CD14-positive monocyte (primary cell): ENCODE data around the gene CENATAC. TPM values are rescaled to one million over a fixed set of nuclear protein-coding genes. Genes with fewer than 3 reads are reported as not detected.
A peak's percentile ranks its signal among the peaks of the same experiment; 100 is the strongest.
"Not testable (repeated sequence)": the region's sequence is repeated elsewhere in the genome, so short reads cannot be mapped to it uniquely, and the experiment has no call there.

Experiments
- DNase-seq, 3 donors: peaks; one replicate each; pipeline ENCODE4 v3.0.0-alpha.2; 2011 to 2022
- H2AFZ ChIP-seq: 2 replicates; pipeline ENCODE4 v1.6.0; 2012; ENCODE audit warnings: mild to moderate bottlenecking, low read depth, low read length, inconsistent platforms; ENCODE audit not compliant: insufficient read depth, poor library complexity, severe bottlenecking
- H3K27ac ChIP-seq, 2 donors: 1 replicate in 1 of 2; 2 replicates in 1 of 2; pipeline ENCODE4 v1.5.1; 2012 to 2013; ENCODE audit warnings: low read length in 2 of 2, control low read depth in 1 of 2, inconsistent platforms in 1 of 2, low read depth in 1 of 2, mild to moderate bottlenecking in 1 of 2
- H3K27me3 ChIP-seq, 2 donors: one replicate each; pipeline versions ENCODE4 v1.6.0 to v1.6.1; 2011 to 2013; ENCODE audit warnings: low read length in 2 of 2; ENCODE audit not compliant: control insufficient read depth in 2 of 2, insufficient read depth in 2 of 2
- H3K36me3 ChIP-seq, 2 donors: replicated peaks in 1 of 2; 1 replicate in 1 of 2; 2 replicates in 1 of 2; pipeline versions ENCODE4 v1.5.1 to v1.6.1; 2012 to 2013; ENCODE audit warnings: low read length in 2 of 2, control low read depth in 1 of 2, inconsistent platforms in 1 of 2, mild to moderate bottlenecking in 1 of 2; ENCODE audit not compliant: insufficient read depth in 2 of 2, control insufficient read depth in 1 of 2
- H3K4me1 ChIP-seq, 2 donors: 1 replicate in 1 of 2; 2 replicates in 1 of 2; pipeline versions ENCODE4 v1.5.1 to v1.6.1; 2012 to 2013; ENCODE audit warnings: low read length in 2 of 2, control low read depth in 1 of 2, inconsistent platforms in 1 of 2, mild to moderate bottlenecking in 1 of 2, moderate library complexity in 1 of 2; ENCODE audit not compliant: insufficient read depth in 2 of 2, control insufficient read depth in 1 of 2
- H3K4me2 ChIP-seq: replicated peaks from 2 replicates; pipeline ENCODE3; 2012; ENCODE audit warnings: low read length, moderate library complexity, mild to moderate bottlenecking; ENCODE audit not compliant: poor library complexity, severe bottlenecking; ENCODE audit errors: extremely low read depth
- H3K4me3 ChIP-seq, 3 experiments: fragments of 200-600 bp in 1 of 3; sonication (generic) in 1 of 3; replicated peaks in 1 of 3; 1 replicate in 2 of 3; 2 replicates in 1 of 3; pipeline ENCODE4 v1.5.1; 2011 to 2013; ENCODE audit warnings: low read length in 3 of 3, mild to moderate bottlenecking in 3 of 3, control low read depth in 2 of 3, low read depth in 2 of 3, inconsistent platforms in 1 of 3, moderate library complexity in 1 of 3
- H3K79me2 ChIP-seq: 2 replicates; pipeline ENCODE4 v1.6.0; 2012; ENCODE audit warnings: mild to moderate bottlenecking, control low read depth, inconsistent platforms, low read length, moderate library complexity; ENCODE audit not compliant: insufficient read depth
- H3K9ac ChIP-seq: 2 replicates; pipeline ENCODE4 v1.6.0; 2017; ENCODE audit warnings: low read length, mild to moderate bottlenecking; ENCODE audit not compliant: insufficient read depth, poor library complexity, severe bottlenecking
- H3K9me3 ChIP-seq, 2 donors: replicated peaks in 1 of 2; 1 replicate in 1 of 2; 2 replicates in 1 of 2; pipeline versions ENCODE4 v1.5.1 to v1.6.1; 2012 to 2013; ENCODE audit warnings: low read length in 2 of 2, control low read depth in 1 of 2; ENCODE audit not compliant: control insufficient read depth in 1 of 2, insufficient read depth in 1 of 2
- H4K20me1 ChIP-seq: 2 replicates; pipeline ENCODE4 v1.6.0; 2012; ENCODE audit warnings: mild to moderate bottlenecking, low read length, control low read depth, moderate library complexity; ENCODE audit not compliant: insufficient read depth
- H3K27ac Mint-ChIP-seq, 7 donors: one replicate each; pipeline ENCODE4 v1.8.0; 2020; ENCODE audit warnings: mild to moderate bottlenecking in 7 of 7, mixed read lengths in 7 of 7, moderate library complexity in 6 of 7, inconsistent platforms in 2 of 7
- H3K27me3 Mint-ChIP-seq, 3 donors: one replicate each; pipeline ENCODE4 v1.8.0; 2021 to 2022; ENCODE audit warnings: low read depth in 3 of 3, mild to moderate bottlenecking in 3 of 3, mixed read lengths in 3 of 3, moderate library complexity in 3 of 3, inconsistent platforms in 1 of 3
- H3K36me3 Mint-ChIP-seq, 2 donors: one replicate each; pipeline ENCODE4 v1.8.0; 2020; ENCODE audit warnings: mixed read lengths in 2 of 2, inconsistent platforms in 1 of 2, mild to moderate bottlenecking in 1 of 2
- H3K4me1 Mint-ChIP-seq: one replicate; pipeline ENCODE4 v1.8.0; 2020; ENCODE audit warnings: mild to moderate bottlenecking, mixed read lengths
- H3K4me3 Mint-ChIP-seq, 2 donors: one replicate each; pipeline ENCODE4 v1.8.0; 2020; ENCODE audit warnings: mild to moderate bottlenecking in 2 of 2, mixed read lengths in 2 of 2, moderate library complexity in 1 of 2
- H3K9me3 Mint-ChIP-seq, 7 donors: one replicate each; pipeline ENCODE4 v1.8.0; 2020 to 2022; ENCODE audit warnings: mixed read lengths in 7 of 7, mild to moderate bottlenecking in 6 of 7, moderate library complexity in 6 of 7, inconsistent platforms in 2 of 7
- WGBS: methylation state at CpG from one replicate; pipeline ENCODE4 v1.1.5; 2013; ENCODE audit warnings: missing lambda C conversion rate; ENCODE audit not compliant: insufficient coverage; 5-methylcytosine and 5-hydroxymethylcytosine counted together
- intact Hi-C, 2 donors: fragments of 100-400 bp; cut with micrococcal nuclease; formaldehyde crosslinking; loops; one replicate each; pipeline versions ENCODE4 v1.15.0 to v1.15.1; 2023
- polyA plus RNA-seq, 3 donors: library from polyadenylated mRNA; depleted of rRNA in 1 of 3; unstranded in 2 of 3; stranded (reverse) in 1 of 3; fragments of 300-500 nt in 2 of 3; fragments of >200 nt in 1 of 3; fragmentation: Illumina TruSeq in 2 of 3; gene quantifications; 1 replicate in 2 of 3; 2 replicates in 1 of 3; pipeline ENCODE4 v1.2.3, GENCODE V29; 2012 to 2021
- TF ChIP-seq, protein P1 (sequence below): fragments of 200-600 bp; IDR thresholded peaks from one replicate; pipeline ENCODE4 v1.8.0; 2022; ENCODE audit warnings: antibody characterized with exemption, mild to moderate bottlenecking

CENATAC gene
- polyA plus RNA-seq, 3 donors: 2.7 to 47.8 (median 4.1) TPM

DNA sequence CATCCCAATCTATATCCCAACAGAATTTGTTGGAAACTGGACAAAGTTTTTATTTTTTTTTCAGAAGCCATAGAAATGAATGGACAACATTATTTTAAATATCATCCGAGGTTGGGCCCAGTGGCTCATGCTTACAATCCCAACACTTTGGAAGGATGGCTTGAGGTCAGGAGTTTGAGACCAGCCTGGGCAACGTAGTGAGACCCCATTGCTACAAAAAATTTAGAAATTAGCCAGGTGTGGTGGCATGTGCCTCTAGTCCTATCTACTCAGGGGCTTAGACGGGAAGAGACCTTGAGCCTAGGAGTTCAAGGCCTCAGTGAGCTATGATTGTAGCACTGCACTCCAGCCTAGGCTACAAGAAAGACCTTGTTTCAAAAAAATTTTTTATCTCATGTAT lies 36.9 kb downstream of the CENATAC start:
- DNase-seq: no peak
- H3K4me3 Mint-ChIP-seq: no peak overlapping the region

DNA sequence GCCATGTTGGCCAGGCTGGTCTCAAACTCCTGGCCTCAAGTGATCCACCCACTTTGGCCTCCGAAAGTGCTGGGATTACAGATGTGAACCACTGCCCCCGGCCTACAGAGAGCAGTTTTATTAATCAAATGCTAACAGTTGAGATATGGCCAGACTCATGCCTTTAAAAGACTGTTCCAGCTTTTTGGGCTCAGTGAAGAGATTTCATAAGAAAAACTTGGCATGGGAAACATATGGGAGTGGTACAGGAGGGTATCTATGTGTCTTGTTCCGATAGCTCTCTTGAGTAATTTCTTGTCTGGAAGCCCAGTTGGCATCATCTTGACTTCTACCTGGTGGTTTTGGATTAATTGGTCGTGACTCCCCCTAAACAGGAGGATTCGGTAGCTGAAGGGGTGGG lies 40.9 kb downstream of the CENATAC start:
- Histone ChIP-seq H3K9me3 (no peaks in the 10 kb centered on the region), H3K79me2 (no peaks in the 10 kb centered on the region), H3K4me1 (no peaks in the 10 kb centered on the region), H3K27me3 (no peaks in the 10 kb centered on the region), H2AFZ (no peak overlapping the region), H3K36me3 (no peaks in the 10 kb centered on the region), H3K4me3 (no peak overlapping the region), H3K27ac (no peak overlapping the region), H3K4me2 (no peak overlapping the region), H3K9ac (no peak overlapping the region), H4K20me1 (no peaks in the 10 kb centered on the region)
- Mint-ChIP-seq H3K9me3 (no peaks in the 10 kb centered on the region), H3K4me3 (no peak overlapping the region), H3K27me3 (peaks cover 0 to 5% (median 2%) of the 10 kb centered on the region in 3 donors), H3K27ac (no peak overlapping the region), H3K4me1 (peaks cover 11% of the 10 kb centered on the region), H3K36me3 (no peaks in the 10 kb centered on the region)
- intact Hi-C loops: no loop called here
- DNase-seq: no peak
- 90% methylated on average over 3 of the region's 5 CpGs for whole genome bisulfite sequencing
- TF ChIP-seq, protein P1, sequence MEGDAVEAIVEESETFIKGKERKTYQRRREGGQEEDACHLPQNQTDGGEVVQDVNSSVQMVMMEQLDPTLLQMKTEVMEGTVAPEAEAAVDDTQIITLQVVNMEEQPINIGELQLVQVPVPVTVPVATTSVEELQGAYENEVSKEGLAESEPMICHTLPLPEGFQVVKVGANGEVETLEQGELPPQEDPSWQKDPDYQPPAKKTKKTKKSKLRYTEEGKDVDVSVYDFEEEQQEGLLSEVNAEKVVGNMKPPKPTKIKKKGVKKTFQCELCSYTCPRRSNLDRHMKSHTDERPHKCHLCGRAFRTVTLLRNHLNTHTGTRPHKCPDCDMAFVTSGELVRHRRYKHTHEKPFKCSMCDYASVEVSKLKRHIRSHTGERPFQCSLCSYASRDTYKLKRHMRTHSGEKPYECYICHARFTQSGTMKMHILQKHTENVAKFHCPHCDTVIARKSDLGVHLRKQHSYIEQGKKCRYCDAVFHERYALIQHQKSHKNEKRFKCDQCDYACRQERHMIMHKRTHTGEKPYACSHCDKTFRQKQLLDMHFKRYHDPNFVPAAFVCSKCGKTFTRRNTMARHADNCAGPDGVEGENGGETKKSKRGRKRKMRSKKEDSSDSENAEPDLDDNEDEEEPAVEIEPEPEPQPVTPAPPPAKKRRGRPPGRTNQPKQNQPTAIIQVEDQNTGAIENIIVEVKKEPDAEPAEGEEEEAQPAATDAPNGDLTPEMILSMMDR: no peak

More for the DNA sequence above, 36.9 kb downstream of the CENATAC start:
- Mint-ChIP-seq H3K36me3 (no peaks in the 10 kb centered on the region), H3K27me3 (peaks cover 0 to 3% (median 2%) of the 10 kb centered on the region in 3 donors), H3K9me3 (no peaks in the 10 kb centered on the region), H3K4me1 (peaks cover 12% of the 10 kb centered on the region), H3K27ac (no peak overlapping the region)
- Histone ChIP-seq H3K36me3 (no peaks in the 10 kb centered on the region), H3K27me3 (no peaks in the 10 kb centered on the region), H3K4me3 (no peak overlapping the region), H3K79me2 (no peaks in the 10 kb centered on the region), H3K9me3 (no peaks in the 10 kb centered on the region), H2AFZ (no peak overlapping the region), H3K4me1 (peaks cover 6 to 7% of the 10 kb centered on the region in 2 donors), H3K27ac (no peak overlapping the region), H3K9ac (no peak overlapping the region), H3K4me2 (no peak overlapping the region), H4K20me1 (no peaks in the 10 kb centered on the region)
- 94% methylated on average over 3 of the region's 3 CpGs for WGBS
- TF ChIP-seq, protein P1: no peak
- intact Hi-C loops: loop anchor here in 1 of 2 donors (5.0 kb wide), 1 partner anchor 38 kb away; the partner anchor contains the start of gene CENATAC

DNA sequence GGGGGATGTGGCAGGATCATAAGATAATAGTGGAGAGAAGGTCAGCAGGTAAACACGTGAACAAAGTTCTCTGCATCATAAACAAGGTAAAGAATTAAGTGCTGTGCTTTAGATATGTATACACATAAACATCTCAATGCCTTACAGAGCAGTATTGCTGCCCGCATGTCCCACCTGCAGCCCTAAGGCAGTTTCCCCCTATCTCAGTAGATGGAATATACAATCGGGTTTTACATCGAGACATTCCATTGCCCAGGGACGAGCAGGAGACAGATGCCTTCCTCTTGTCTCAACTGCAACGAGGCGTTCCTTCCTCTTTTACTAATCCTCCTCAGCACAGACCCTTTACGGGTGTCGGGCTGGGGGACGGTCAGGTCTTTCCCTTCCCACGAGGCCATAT lies 41.5 kb downstream of the CENATAC start:
- H2AFZ ChIP-seq: peak overlapping the region; percentile 65
- H3K9me3 ChIP-seq, H3K36me3 Mint-ChIP-seq, H3K9me3 Mint-ChIP-seq, H3K4me2 ChIP-seq, H3K4me3 ChIP-seq, H3K27me3 Mint-ChIP-seq, intact Hi-C loops, H3K36me3 ChIP-seq, H3K9ac ChIP-seq, H4K20me1 ChIP-seq, H3K79me2 ChIP-seq, H3K27ac ChIP-seq, DNase-seq, H3K27ac Mint-ChIP-seq, H3K27me3 ChIP-seq, H3K4me1 ChIP-seq: not testable (repeated sequence)
- WGBS: no CpG with 5 or more reads among the region's 11 CpGs
- peak overlapping the region; percentile 16 to 62 for H3K4me3 Mint-ChIP-seq
- peaks cover 11% of the 10 kb centered on the region for H3K4me1 Mint-ChIP-seq
